Natural killer cell (primary cell): ENCODE measurements around the gene TMEM117. TPM values are rescaled to one million over a fixed set of nuclear protein-coding genes. Genes with fewer than 3 reads are reported as not detected.

Experiments
- ATAC-seq, 3 donors: fragments of 150-1000 bp in 2 of 3; fragments of 200-7000 bp in 1 of 3; cut with Tn5 transposase; 1 replicate in 1 of 3; 2 replicates in 2 of 3; pipeline ENCODE4 v1.10.0; 2021; ENCODE audit warnings: mild to moderate bottlenecking in 2 of 3, moderate library complexity in 2 of 3
- DNase-seq, 2 donors: peaks; one replicate each; pipeline versions ENCODE4 v3.0.0 to v3.0.0-alpha.2; 2013 to 2021; ENCODE audit warnings: mixed read lengths in 1 of 2
- H3K27ac ChIP-seq: one replicate; pipeline ENCODE4 v1.5.1; 2013; ENCODE audit warnings: mild to moderate bottlenecking, low read length
- H3K27me3 ChIP-seq: one replicate; pipeline ENCODE4 v1.6.1; 2013; ENCODE audit warnings: low read length; ENCODE audit not compliant: control insufficient read depth, insufficient read depth
- H3K36me3 ChIP-seq: one replicate; pipeline ENCODE4 v1.6.1; 2013; ENCODE audit warnings: low read length; ENCODE audit not compliant: control insufficient read depth, insufficient read depth
- H3K4me1 ChIP-seq: one replicate; pipeline ENCODE4 v1.6.1; 2013; ENCODE audit warnings: low read length; ENCODE audit not compliant: control insufficient read depth, insufficient read depth
- H3K4me3 ChIP-seq: one replicate; pipeline ENCODE4 v1.5.1; 2013; ENCODE audit warnings: low read length
- H3K9me3 ChIP-seq: one replicate; pipeline ENCODE4 v1.6.1; 2013; ENCODE audit warnings: low read length; ENCODE audit not compliant: control insufficient read depth, insufficient read depth
- H3K27ac Mint-ChIP-seq, 2 donors: one replicate each; pipeline ENCODE4 v1.8.0; 2022; ENCODE audit warnings: mild to moderate bottlenecking in 2 of 2, mixed read lengths in 2 of 2, moderate library complexity in 1 of 2
- H3K27me3 Mint-ChIP-seq, 2 donors: one replicate each; pipeline ENCODE4 v1.8.0; 2022; ENCODE audit warnings: low read depth in 2 of 2, mixed read lengths in 2 of 2
- H3K36me3 Mint-ChIP-seq: one replicate; pipeline ENCODE4 v1.8.0; 2022; ENCODE audit warnings: mixed read lengths
- H3K4me1 Mint-ChIP-seq, 2 donors: one replicate each; pipeline ENCODE4 v1.8.0; 2022; ENCODE audit warnings: mixed read lengths in 2 of 2
- H3K4me3 Mint-ChIP-seq: one replicate; pipeline ENCODE4 v1.8.0; 2022; ENCODE audit warnings: mild to moderate bottlenecking, moderate library complexity, mixed read lengths
- H3K9me3 Mint-ChIP-seq, 2 donors: one replicate each; pipeline ENCODE4 v1.8.0; 2022; ENCODE audit warnings: mixed read lengths in 2 of 2
- WGBS: methylation state at CpG from one replicate; pipeline ENCODE4 v1.1.7; 2013; ENCODE audit warnings: missing lambda C conversion rate; ENCODE audit not compliant: insufficient coverage; 5-methylcytosine and 5-hydroxymethylcytosine counted together
- intact Hi-C: fragments of 100-400 bp; cut with micrococcal nuclease; formaldehyde crosslinking; loops from one replicate; pipeline ENCODE4 v1.14.2; 2022
- total RNA-seq, 4 donors: library from RNA; stranded (reverse); fragments of 120-200 nt in 1 of 4; gene quantifications; one replicate each; pipeline versions ENCODE4 v1.2.3 to v1.2.4, GENCODE V29; 2013 to 2022
- TF ChIP-seq, protein P1 (sequence below): fragments of 200-600 bp; IDR thresholded peaks from one replicate; pipeline ENCODE4 v1.8.0; 2022; ENCODE audit warnings: antibody characterized with exemption

The TMEM117 gene
- total RNA-seq, 3 donors from 2014 or later (not counting 1 experiment from before 2014, with no cell fraction given) = 7.1 to 8.1 (median 7.9) TPM

DNA sequence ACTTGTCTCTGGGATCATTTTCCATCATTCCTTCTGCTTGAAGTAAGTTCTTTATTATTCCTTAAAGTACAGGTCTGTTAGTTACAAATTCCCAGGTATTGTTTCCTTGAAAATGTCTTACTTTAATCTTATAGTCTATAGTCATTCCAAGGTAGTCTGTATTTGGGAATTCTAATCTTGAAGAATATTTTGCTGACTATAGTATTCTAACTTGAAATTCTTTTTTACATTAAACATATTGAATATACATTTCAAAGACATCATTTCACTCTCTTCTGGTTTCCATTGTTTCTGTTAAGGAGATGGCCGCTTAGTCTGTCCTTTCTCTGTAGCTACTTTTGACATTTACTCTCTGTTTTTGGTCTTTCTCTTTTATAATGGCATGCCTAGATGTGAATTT lies 399.8 kb downstream of the TMEM117 start:
- Histone ChIP-seq H3K27ac (no peak overlapping the region), H3K9me3 (peaks cover 3% of the 10 kb centered on the region), H3K4me1 (no peaks in the 10 kb centered on the region), H3K4me3 (no peak overlapping the region), H3K27me3 (no peaks in the 10 kb centered on the region), H3K36me3 (no peaks in the 10 kb centered on the region)
- TF ChIP-seq, protein P1, sequence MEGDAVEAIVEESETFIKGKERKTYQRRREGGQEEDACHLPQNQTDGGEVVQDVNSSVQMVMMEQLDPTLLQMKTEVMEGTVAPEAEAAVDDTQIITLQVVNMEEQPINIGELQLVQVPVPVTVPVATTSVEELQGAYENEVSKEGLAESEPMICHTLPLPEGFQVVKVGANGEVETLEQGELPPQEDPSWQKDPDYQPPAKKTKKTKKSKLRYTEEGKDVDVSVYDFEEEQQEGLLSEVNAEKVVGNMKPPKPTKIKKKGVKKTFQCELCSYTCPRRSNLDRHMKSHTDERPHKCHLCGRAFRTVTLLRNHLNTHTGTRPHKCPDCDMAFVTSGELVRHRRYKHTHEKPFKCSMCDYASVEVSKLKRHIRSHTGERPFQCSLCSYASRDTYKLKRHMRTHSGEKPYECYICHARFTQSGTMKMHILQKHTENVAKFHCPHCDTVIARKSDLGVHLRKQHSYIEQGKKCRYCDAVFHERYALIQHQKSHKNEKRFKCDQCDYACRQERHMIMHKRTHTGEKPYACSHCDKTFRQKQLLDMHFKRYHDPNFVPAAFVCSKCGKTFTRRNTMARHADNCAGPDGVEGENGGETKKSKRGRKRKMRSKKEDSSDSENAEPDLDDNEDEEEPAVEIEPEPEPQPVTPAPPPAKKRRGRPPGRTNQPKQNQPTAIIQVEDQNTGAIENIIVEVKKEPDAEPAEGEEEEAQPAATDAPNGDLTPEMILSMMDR = no peak
- 100% methylated on average over 1 of the region's 1 CpG for WGBS
- Mint-ChIP-seq H3K4me1 (no peaks in the 10 kb centered on the region), H3K4me3 (no peak overlapping the region), H3K9me3 (peaks cover 6% of the 10 kb centered on the region in 2 donors), H3K27ac (no peak overlapping the region), H3K27me3 (no peaks in the 10 kb centered on the region), H3K36me3 (peaks cover 6% of the 10 kb centered on the region)
- ATAC-seq (no peak), DNase-seq (no peak)
- intact Hi-C loops = loop anchor here (1.0 kb wide), 1 partner anchor 48 kb away; no protein-coding TSS in a partner anchor

DNA sequence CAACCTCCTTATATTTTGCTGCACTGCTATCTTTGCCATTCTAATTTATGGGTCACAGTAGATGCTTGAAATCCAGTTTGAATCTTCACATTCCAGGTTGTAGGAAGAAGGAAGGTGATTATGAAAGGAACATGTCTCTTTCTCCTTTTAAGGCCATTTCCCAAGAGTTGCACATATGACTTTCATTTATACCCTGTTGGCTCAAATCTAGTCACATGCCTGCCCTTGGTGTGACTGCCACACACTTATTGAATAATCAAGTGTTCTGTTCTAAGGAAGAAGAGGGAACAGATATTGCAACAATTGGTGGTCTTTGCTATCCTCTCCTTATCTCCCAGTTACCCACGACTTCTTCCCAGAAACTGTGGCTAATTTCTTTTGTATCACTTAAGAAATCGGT lies 404.3 kb downstream of the TMEM117 start:
- intact Hi-C loops = no loop called here
- Histone ChIP-seq H3K4me3 (no peak overlapping the region), H3K27me3 (no peaks in the 10 kb centered on the region), H3K36me3 (no peaks in the 10 kb centered on the region), H3K27ac (no peak overlapping the region), H3K4me1 (no peaks in the 10 kb centered on the region), H3K9me3 (peaks cover 3% of the 10 kb centered on the region)
- WGBS = no CpG with 5 or more reads among the region's 2 CpGs
- Mint-ChIP-seq H3K4me3 (no peak overlapping the region), H3K27me3 (no peaks in the 10 kb centered on the region), H3K36me3 (peaks cover 17% of the 10 kb centered on the region), H3K9me3 (peaks cover 20 to 21% of the 10 kb centered on the region in 2 donors), H3K27ac (no peak overlapping the region), H3K4me1 (no peaks in the 10 kb centered on the region)
- TF ChIP-seq, protein P1 = no peak
- ATAC-seq (no peak), DNase-seq (no peak)

DNA sequence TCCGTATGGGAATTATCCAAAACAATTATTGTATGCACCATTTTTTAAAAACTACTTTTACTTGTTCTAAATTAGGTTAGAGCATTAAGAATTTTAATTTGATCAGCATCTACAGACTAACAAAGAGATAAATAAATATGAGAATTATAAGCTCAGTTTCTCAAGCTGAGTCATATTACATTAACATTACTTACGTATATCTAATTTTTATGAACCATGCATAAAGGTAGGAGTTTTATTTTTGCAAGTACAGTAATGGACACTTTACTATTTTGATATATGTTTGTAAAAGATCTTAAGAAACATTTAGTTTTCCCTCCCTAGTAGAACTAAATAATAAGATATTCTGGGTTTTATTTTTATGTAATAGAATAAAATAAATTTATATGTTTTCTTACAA lies 410.1 kb downstream of the TMEM117 start:
- Histone ChIP-seq H3K27ac (no peak overlapping the region), H3K27me3 (no peaks in the 10 kb centered on the region), H3K4me1 (no peaks in the 10 kb centered on the region), H3K9me3 (peaks cover 13% of the 10 kb centered on the region), H3K36me3 (no peaks in the 10 kb centered on the region), H3K4me3 (no peak overlapping the region)
- Mint-ChIP-seq H3K4me1 (no peaks in the 10 kb centered on the region), H3K27me3 (no peaks in the 10 kb centered on the region), H3K27ac (no peak overlapping the region), H3K4me3 (no peak overlapping the region), H3K9me3 (peaks cover 19 to 22% of the 10 kb centered on the region in 2 donors), H3K36me3 (peaks cover 11% of the 10 kb centered on the region)
- TF ChIP-seq, protein P1 = no peak
- DNase-seq (no peak), ATAC-seq (no peak)
- no CpG with 5 or more reads among the region's 2 CpGs for WGBS
- intact Hi-C loops = no loop called here

DNA sequence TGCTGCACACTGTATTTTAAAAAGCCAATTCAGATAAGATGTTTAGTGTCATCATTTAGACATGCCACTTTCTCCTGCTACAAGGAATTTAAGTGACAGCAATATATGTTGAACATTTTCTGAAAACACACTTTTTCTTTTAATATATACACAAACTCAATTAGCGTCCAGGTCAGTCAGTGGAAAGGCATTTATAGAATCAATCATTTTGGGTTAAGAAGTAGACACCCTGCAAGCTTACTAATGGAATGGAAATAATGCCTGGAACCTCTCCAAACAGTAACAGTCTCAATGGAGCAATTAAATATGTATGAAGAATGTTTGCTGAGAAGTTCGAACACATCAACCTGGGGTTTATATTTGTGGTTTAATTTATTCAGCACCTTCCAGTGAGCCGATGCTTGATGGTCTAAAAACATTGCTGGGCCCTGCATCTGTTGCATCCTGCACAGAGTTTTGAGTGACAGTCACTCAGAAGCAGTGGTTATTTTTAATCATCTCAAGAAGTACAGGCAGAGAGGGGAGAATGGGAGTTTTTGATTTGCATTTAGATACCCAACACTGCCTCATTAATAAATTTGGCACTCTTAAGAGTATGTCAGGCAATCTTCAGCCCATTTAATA lies 410.7 kb downstream of the TMEM117 start:
- Histone ChIP-seq H3K27ac (no peak overlapping the region), H3K4me3 (no peak overlapping the region), H3K27me3 (no peaks in the 10 kb centered on the region), H3K9me3 (peaks cover 13% of the 10 kb centered on the region), H3K4me1 (no peaks in the 10 kb centered on the region), H3K36me3 (no peaks in the 10 kb centered on the region)
- Mint-ChIP-seq H3K36me3 (peaks cover 11% of the 10 kb centered on the region), H3K27me3 (no peaks in the 10 kb centered on the region), H3K4me3 (no peak overlapping the region), H3K27ac (no peak overlapping the region), H3K9me3 (peaks cover 16 to 19% of the 10 kb centered on the region in 2 donors), H3K4me1 (no peaks in the 10 kb centered on the region)
- TF ChIP-seq, protein P1 = no peak
- intact Hi-C loops = no loop called here
- no peak for DNase-seq
- ATAC-seq = no peak
- 96% methylated on average over 3 of the region's 3 CpGs for WGBS
